Fibroblast of skin of left quadriceps (primary cell): ENCODE data around the gene SAMD11.

ENCODE experiments used
- DNase-seq, 2 experiments: peaks; one replicate each; pipeline ENCODE4 v3.0.0-alpha.2; 2013; ENCODE audit warnings: low read depth in 2 of 2

Gene SAMD11

DNA sequence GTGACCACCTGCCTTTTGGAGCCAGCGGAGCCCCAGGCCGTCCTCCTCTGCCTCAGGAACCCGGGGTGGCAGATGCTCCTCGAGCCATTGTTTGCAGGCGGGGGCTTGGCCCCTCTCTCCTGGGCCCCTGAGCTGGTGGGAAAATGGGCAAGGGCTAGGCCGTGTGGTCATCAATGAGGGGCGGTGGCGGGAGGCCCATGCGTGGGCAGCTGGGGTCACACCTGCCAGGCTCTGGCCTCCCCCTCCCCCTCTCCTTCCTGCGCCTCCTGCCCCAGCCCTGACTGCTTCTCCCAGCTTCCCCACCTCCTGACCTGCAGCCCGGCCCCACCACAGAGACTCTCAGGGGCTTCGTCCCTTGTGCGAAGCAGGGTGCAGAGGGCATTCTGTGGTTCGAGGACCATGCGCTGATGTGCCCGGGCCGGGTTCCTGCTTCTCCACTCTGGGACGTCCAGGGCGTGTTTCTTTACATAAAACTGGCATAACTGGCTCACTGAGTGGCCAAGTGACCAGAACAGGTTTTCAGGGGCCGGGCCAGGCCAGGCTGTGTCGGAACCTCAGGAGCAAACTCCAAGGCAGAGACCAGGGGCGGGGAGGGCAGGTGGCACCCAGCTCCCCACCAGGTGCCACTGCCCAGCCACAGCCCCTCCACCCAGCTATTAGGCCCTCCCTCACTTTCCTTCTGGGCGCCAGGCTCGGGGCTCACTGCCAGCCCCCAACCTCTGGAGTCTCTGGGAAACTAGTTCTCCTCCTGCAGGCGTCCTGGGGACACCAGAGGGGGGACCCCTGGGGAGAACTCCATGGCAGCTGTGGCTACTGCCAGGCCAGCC, 9.3 kb downstream of the SAMD11 start:
- DNase-seq = no peak

DNA sequence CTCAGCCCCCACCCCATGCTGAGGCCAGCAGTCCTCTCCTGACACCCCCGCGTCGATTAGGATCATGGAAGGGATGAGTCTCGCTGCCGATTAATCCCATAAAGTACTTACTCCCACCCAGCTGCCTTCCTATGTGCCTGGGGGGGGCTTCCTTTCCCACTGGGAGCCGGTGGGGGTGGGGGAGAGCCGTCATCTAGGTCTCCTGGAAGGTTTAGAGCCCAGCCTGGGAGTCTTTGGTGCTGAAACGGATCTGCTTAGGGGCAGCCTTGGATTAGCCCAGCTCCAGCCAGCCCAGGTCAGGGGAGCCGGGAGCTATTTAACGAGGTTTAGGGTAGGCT, 9.8 kb downstream of the SAMD11 start:
- no peak for DNase-seq

DNA sequence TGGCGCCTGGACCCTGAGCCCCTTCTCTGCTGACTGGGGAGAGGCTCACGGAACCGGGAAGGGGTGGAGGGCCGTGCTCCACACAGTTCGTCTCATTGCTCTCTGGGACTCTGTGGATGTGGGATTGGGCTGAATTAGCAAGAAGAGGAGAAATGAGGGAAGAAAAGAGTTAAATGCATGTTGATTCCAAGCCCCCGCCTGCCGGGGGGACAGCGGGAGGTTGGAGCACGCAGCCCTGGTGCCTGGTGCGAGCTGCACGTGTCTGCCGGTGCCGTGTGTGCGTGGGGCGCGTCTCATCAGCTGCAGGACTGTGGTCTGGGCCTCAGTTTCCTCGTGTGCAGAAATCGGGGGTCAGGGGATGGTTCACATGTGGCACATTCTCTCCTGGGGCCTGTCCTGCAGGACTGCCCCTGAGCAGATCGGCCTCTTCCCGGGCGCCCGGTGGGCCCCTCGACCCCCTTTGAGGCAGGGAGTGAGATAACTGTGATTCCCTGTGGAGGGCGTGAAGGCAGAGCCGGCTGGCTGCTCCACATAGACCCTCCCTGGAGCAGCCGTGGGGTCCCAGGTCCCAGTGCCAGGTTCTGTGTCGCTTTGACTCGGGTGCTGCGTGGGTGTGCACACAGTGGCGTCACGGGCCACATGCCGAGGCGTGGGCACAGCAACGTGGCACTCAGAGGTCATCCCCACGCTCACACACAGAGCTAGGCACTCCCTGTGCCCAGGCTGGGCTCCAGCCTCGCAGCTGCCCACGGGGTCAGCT, 11.4 kb downstream of the SAMD11 start:
- no peak for DNase-seq

DNA sequence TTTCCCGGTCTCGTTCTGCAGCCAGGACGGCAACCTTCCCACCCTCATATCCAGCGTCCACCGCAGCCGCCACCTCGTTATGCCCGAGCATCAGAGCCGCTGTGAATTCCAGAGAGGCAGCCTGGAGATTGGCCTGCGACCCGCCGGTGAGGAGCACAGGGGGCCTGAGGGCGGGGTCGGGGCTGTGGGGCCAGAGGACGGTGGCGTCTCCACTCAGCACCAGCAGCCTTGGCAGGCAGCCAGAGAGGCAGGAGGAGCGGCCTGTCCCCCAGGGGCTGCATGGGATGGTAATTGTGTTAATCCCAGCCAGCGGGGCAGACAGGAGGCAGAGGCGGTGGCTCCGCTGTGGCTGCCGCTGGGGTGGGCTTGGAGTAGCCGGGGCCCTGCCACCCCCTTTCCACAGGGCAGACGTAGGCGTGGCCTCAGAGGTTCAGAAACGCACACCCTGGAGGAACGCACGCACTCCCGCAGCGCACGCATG, 12.1 kb downstream of the SAMD11 start:
- DNase-seq = no peak

DNA sequence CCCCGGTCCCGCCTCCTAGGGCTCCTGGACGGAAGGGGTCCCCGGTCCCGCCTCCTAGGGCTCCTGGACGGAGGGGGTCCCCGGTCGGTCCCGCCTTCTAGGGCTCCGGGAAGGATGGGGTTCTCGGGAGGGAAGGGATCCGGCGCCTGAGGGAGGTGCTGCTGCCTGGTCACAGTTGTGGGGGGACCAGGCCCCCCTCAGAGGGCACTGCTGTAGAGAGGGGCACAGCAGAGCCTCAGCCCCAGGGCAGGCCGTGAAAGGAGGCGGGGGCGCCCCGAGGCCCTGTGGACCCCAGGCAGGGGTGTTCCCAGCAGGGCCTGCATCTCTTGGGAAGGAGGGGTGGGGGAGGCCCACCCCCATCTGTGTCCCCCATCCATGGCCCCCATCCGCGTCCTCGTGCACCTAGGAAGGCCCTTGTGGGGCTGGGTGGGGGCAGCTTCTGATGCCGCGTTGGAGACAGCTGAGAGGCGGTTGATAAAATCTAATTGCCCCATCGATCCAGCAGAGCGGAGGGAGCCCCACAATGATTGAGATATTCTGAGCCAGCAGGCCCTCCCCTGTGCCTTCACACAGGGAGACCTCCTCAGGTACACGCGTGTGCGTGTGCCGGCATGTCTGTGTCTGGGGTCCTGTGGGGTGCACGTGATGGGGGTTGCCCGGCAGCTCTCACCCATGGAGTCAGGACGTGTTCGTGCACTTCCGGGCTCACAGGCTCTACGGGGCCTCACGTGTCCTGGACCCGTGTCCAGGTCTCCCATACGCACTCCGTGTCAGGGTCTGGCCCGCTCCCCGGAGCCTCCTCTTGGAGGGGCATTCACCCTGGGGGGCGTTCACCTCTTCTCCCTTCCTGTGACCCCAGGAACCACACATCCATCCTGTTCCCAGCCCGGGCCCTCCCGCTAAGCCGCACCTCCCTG, 12.9 kb downstream of the SAMD11 start:
- DNase-seq = no peak

DNA sequence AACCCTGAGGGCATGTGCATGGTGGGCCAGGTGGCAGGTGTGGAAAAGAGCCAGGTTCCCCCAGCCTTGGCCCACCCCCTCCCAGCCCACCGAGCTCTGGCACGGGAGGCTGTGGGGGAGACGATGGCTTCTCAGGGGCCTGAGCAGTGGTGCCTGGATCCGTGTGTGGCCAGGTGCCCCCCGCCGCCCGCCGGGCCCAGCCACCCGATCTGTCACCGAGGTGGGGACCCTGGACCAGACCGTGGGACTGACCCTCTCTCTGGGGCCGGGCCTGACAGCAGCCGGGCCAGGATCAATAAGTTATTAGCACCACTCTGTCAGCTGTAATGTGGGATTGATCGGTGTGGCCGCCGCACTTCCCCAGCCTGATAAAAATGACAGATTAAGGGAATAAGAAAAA, 13.8 kb downstream of the SAMD11 start:
- no peak for DNase-seq

DNA sequence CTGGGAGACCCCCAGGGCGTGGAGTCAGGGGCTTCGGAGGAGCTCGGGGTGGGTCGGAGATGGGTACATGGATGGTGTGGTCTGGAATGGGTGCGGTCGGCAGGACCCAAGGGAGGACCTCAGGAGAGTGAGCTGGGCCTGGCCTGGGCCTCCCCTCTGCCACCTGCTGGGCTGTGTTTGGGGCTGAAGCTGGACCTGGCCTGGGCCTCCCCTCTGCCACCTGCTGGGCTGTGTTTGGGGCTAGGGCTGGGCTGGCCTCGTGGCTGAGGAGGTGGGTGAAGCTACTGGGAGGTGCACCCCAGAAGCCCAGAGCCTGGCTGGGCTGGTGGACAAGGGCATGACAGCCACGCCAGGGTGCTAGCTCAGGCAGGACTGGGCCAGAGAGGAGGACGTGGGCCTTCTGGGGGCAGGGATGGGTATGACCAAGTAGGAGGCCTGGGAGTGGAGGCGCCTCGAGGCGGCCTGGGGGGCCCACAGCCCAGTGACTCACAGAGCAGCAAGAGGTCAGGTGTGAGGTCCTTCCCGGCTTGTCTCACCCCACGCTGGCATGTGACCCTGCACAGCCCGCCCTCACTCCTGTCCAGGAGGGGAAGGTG, 14.5 kb downstream of the SAMD11 start:
- DNase-seq = no peak

DNA sequence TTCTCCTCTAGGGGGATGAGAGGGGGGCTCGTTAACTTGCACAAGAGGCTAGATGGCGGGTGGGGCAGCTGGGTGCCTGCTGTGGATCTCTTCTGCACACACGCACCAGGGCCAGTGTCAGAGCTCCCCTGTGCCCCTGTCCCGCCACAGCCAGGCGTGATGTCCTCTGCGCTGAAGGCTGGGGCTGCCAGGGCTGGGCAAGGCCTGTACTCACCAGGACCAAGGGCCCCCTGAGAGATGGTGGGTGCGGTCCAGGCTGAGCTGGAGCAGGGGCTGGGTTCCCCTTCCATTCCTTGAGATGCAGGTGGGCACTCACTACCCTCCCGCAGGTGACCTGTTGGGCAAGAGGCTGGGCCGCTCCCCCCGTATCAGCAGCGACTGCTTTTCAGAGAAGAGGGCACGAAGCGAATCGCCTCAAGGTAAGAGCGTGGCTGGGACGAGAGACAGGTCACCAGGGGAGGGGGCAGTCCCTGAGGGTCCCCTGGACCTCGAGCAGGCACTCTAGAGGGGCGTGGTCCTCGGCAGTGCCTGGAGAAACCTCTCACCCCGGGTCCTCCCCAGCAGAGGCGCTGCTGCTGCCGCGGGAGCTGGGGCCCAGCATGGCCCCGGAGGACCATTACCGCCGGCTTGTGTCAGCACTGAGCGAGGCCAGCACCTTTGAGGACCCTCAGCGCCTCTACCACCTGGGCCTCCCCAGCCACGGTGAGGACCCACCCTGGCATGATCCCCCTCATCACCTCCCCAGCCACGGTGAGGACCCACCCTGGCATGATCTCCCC, 15.2 kb downstream of the SAMD11 start:
- no peak for DNase-seq

DNA sequence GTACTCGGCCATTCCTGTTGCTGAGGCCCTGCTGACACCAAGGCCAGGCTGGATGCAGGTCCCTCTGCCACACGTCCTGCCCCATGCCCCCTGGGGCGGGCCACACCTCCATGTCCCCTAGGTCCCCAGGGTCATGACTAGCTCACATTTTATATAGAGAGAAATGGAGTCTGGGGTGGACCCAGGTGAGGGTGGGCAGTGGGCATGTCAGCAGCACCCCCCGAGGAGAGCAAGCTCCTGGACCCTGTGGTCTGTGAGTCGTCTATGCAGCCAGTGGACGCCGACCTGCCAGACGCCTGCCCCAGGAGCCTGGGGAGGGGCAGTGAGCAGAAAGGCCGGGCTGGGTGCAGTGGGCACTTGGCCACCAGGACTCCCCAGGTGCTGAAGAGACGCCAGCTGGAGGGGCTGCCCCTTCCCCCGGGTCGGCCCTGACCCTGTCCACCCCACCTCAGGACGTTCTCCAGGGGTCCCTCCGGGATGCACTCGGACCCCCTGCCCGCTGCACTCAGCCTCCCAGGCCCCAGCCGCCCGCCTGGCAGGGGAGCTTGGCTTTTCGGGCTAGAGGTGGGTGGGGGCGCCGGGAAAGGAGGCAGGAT, 15.9 kb downstream of the SAMD11 start:
- no peak for DNase-seq

DNA sequence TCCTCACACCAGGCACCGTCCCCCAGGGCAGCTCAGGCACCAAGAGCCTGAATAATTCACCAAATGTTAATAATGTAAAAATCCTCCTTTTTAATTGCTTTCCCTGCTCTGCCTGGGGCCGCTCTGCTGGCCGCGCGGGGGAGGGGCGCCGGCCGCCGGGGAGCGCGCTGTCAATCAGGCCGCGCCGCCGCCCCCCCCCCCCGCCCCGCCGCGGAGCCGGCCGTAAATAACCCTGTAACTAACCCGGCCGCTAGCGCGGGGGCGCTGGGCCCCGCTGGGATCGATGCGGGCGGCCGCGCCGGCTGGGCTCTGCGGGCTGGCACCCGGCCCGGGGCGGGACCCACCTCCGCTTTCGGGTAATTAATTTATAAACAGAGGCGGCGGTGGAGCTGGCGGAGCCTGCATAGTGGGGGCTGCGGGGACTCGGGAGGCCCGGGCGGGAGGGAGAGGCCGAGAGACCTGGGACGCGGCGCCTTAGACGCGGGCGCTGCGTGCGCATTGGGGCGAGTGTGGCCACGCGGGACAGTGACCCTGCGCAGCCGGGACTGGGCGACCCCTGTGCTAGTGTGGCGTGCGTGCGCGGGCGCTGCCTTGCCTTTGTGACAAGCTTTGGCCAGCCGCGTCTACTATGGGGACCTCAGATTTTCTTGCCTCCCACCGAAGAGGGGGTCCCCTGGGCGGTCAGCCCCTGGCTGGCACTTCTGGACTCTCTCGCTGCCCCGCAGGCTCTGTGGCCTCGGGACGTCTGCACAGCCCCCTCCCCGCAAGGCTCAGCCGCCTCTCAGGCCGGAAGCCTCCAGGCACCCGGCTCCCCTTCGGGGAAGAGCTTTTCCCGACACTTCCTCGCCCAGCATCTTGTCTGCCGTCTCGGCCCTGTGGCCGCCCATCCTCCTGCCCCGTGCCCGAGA, 16.6 kb downstream of the SAMD11 start:
- DNase-seq = peak; percentile 72 to 77

DNA sequence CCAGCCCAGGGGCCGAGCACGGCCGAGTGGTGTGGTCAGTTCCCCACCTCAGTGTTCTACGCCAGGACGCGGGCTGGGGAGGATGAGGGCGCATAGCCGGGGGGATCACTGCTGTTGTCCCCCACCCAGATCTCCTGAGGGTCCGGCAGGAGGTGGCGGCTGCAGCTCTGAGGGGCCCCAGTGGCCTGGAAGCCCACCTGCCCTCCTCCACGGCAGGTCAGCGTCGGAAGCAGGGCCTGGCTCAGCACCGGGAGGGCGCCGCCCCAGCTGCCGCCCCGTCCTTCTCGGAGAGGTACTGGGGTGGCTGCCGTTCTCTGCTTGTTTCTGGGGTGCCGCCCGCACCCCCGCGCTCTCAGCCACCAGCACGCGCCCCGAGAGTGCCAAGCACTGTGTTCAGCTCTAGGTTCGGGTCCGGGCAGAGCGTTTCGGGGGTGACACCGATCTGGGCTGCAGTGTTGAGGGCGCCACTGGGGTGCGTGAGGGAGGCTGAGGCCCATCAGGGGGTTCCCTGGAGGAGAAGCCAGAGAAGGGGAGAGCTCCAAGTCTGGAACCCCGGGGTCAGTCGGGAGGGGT, 17.4 kb downstream of the SAMD11 start:
- DNase-seq = no peak

DNA sequence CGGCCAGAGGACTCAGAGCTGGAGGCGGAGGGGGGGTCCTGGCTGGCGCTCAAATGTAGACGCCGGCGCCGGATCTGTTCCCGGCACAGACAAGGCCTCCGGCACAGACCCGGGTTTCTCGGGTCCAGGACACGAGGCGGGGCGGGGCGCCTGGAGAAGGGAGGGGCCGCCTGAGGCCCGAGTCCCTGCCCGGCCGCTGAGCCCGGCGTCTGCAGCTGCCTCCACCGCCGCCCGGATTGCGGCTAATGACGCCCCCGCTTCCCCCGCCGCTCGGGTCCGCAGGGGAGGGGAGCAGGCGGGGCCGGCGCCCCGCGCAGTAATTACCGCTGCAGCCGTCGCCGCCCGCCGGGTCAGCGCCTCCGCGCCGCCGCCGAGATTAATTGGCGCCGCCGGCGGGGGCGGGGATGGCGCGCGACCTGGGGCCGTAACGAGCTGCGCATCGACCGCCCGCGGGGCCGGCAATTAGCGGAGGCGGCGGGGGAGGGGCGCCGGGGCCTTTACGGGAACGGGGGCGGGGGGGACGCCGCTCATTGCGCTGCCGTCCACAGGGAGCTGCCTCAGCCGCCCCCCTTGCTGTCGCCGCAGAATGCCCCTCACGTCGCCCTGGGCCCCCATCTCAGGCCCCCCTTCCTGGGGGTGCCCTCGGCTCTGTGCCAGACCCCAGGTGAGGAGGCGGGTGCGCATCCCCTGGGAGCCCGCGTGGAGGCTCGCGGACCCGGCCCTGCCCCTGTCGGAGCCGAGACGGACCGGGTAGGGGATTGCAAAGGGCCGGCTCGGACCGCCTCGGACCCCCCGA, 18.1 kb downstream of the SAMD11 start:
- peak; percentile 71 to 72 for DNase-seq

DNA sequence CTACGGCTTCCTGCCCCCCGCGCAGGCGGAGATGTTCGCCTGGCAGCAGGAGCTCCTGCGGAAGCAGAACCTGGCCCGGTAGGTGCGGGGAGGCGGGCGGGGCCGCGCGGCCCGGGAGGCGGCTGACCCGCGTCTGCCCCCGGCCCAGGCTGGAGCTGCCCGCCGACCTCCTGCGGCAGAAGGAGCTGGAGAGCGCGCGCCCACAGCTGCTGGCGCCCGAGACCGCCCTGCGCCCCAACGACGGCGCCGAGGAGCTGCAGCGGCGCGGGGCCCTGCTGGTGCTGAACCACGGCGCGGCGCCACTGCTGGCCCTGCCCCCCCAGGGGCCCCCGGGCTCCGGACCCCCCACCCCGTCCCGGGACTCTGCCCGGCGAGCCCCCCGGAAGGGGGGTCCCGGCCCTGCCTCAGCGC, 18.7 kb downstream of the SAMD11 start:
- no peak for DNase-seq

DNA sequence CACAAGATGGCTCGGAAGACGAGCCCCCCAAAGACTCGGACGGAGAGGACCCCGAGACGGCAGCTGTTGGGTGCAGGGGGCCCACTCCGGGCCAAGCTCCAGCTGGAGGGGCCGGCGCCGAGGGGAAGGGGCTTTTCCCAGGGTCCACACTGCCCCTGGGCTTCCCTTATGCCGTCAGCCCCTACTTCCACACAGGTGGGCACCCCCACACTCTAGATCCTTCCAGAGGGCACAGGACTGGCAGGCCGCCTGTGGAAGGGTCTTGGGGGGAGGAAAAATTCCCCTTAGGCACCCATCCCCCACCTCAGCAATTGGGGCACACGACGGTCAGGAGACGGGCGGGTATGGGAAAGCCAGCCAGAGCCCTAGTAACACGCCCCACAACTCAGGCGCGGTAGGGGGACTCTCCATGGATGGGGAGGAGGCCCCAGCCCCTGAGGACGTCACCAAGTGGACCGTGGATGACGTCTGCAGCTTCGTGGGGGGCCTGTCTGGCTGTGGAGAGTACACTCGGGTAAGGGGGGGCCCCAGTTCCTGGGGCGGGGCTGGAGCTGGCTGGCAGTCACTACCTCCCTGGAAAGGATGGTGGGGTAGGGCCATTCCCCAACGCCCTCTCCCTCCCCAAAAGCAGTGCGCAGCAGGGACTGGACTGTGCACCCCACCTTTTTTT, 19.3 kb downstream of the SAMD11 start:
- DNase-seq = peak in 1 of 2 experiments; percentile 42

DNA sequence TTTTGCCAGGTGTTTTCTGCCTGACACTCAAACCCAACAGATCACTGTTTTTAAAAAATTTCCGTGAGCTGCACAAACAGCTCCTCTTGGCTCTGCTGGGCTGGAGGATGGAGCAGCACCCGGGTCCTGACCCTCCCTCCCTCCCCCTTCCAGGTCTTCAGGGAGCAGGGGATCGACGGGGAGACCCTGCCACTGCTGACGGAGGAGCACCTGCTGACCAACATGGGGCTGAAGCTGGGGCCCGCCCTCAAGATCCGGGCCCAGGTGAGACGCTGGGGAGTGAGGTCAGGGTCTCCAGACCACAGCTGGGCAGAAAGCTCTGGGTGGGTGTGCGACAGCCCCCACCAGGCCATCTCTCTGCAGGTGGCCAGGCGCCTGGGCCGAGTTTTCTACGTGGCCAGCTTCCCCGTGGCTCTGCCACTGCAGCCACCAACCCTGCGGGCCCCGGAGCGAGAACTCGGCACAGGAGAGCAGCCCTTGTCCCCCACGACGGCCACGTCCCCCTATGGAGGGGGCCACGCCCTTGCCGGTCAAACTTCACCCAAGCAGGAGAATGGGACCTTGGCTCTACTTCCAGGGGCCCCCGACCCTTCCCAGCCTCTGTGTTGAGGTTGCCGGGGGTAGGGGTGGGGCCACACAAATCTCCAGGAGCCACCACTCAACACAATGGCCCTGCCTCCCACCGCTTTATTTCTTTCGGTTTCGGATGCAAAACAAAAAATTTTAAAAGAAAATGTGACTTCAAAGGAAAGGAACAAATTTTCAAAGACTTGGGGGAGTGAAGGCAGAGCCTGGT, 20.0 kb downstream of the SAMD11 start:
- no peak for DNase-seq
